ENCODE results near the gene EPAS1. TPM values are rescaled to one million over a fixed set of nuclear protein-coding genes. Genes with fewer than 3 reads are reported as not detected.

Gene EPAS1
- total and polyA plus RNA-seq, 2 of the 8 experiments (the other 6 are each of a cell fraction or from before 2014, with no cell fraction given), result 2.0 to 4.9 TPM

DNA sequence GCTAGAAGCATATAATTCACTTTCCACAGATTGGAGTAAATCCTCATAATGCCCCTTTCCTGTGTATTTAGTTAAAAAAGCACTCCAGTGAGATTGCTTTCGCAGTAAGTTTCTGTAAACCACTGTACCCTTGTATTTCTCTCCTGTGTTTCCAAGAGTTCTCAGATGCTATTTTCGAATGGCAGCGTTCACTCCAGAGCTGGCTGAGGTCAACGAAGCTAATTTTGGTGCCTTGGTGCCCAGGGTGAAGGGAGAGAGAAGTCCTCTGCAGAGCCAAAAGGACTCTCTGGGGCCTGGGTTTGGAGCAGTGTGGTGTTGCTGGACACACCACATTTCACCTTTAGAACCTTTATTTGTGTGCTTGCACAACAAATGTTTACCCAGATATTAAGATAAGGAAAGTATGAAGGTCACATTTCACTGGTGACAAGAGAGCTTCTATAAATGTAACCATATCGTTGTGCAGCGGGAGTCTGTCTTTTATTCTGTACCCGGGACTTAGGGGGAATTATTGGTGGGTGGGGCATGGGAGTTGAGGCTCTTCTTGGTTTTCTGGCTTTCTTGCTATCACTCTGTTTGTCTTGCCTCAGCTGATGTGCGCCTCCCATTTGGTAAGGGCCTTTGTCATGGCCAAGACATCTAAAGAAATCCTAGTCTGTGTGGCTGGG, 9.9 kb downstream of the EPAS1 start:
- no peak overlapping the region for H3K18ac ChIP-seq (ENCODE audit: extremely low read depth, low read length)
- POLR2A ChIA-PET (ENCODE audit: partially characterized antibody), result no interaction called here
- no peak overlapping the region for H4K91ac ChIP-seq (replicated peaks; ENCODE audit: insufficient read length, low read length)
- no peak overlapping the region for H3K56ac ChIP-seq (replicated peaks; ENCODE audit: insufficient read length, low read depth, low read length)
- no peak overlapping the region; the same call in 1 of the 2 replicates for H2BK5ac ChIP-seq (ENCODE audit: low read depth, low read length)
- no peak overlapping the region for H2BK12ac ChIP-seq (ENCODE audit: low read depth, low read length)
- H3K36me3 ChIP-seq (ENCODE audit: control insufficient read depth in 2 of 4, insufficient read depth in 4 of 4, low read length in 3 of 4), result peaks cover 0 to 2% (median 0%) of the 10 kb centered on the region in 4 experiments; a peak in 1 of 8 replicates
- H2BK20ac ChIP-seq (ENCODE audit: low read length), result no peak overlapping the region; the same call in 1 of the 2 replicates
- no peak overlapping the region for H4K8ac ChIP-seq (ENCODE audit: extremely low read depth, insufficient read depth, low read length)
- no peaks in the 10 kb centered on the region for H4K20me1 ChIP-seq (replicated peaks in 1 of 2; ENCODE audit: control insufficient read depth in 1 of 2, insufficient read depth in 2 of 2, low read length in 2 of 2)
- FAIRE-seq (no peak), DNase-seq (ENCODE audit: low read depth in 1 of 2, low spot score in 2 of 2) (no peak)
- 87% methylated on average over 8 of the region's 8 CpGs; no CpG with 5 or more reads in 1 of the 2 experiments for WGBS, 2 experiments (ENCODE audit: extremely low coverage in 1 of 2, insufficient coverage in 1 of 2, insufficient read length in 1 of 2, insufficient replicate concordance in 2 of 2, low coverage in 1 of 2, low lambda C conversion rate in 2 of 2, missing lambda C conversion rate in 1 of 2)
- H2AK5ac ChIP-seq (ENCODE audit: low read depth, low read length), result no peak overlapping the region; the same call in 1 of the 2 replicates
- no peaks in the 10 kb centered on the region for H3K79me1 ChIP-seq (ENCODE audit: low read depth, low read length)
- H2AFZ ChIP-seq (ENCODE audit: low read length), result no peak overlapping the region
- TF ChIP-seq ASH2L (IDR thresholded peaks at IDR 0.05; ENCODE audit: low read length), result no peak
- TF ChIP-seq EP300 (IDR thresholded peaks at IDR 0.05; ENCODE audit: borderline replicate concordance in 1 of 2, low read depth in 2 of 2, low read length in 2 of 2), result no peak
- TF ChIP-seq KDM5A (IDR thresholded peaks at IDR 0.05; ENCODE audit: low read length), result no peak
- TF ChIP-seq BCL11A (IDR thresholded peaks at IDR 0.05; ENCODE audit: low read depth in 2 of 2, low read length in 2 of 2), result no peak
- no peak for TF ChIP-seq YY1 (IDR thresholded peaks at IDR 0.05; ENCODE audit: low read depth, low read length)
- TF ChIP-seq, protein P1, sequence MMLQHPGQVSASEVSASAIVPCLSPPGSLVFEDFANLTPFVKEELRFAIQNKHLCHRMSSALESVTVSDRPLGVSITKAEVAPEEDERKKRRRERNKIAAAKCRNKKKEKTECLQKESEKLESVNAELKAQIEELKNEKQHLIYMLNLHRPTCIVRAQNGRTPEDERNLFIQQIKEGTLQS (IDR thresholded peaks at IDR 0.05; ENCODE audit: insufficient read depth, low read depth, low read length), result no peak
- H2BK15ac ChIP-seq (ENCODE audit: low read length), result no peak overlapping the region
- H3K4me1 ChIP-seq (replicated peaks in 1 of 4; ENCODE audit: control insufficient read depth in 3 of 4, insufficient read depth in 4 of 4, low read length in 3 of 4), result peaks cover 0 to 8% (median under 1%) of the 10 kb centered on the region in 4 experiments; a peak in 3 of 7 replicates
- no peak overlapping the region for H3K23ac ChIP-seq (ENCODE audit: insufficient read length)
- H3K4ac ChIP-seq (replicated peaks; ENCODE audit: insufficient read length, low read depth, low read length), result no peak overlapping the region
- H4K5ac ChIP-seq (ENCODE audit: insufficient read length, low read depth, low read length), result no peak overlapping the region
- H3K23me2 ChIP-seq (ENCODE audit: low read depth, low read length), result no peaks in the 10 kb centered on the region
- no peak overlapping the region; a peak in 1 of 7 replicates for H3K9ac ChIP-seq (replicated peaks in 1 of 4; ENCODE audit: extremely low read depth in 1 of 4, low read depth in 3 of 4, low read length in 3 of 4)
- H3K9me3 ChIP-seq (ENCODE audit: insufficient read depth in 2 of 2, low read depth in 1 of 2, low read length in 1 of 2), result no peaks in the 10 kb centered on the region
- H3K14ac ChIP-seq (ENCODE audit: insufficient read length), result no peak overlapping the region
- no peak overlapping the region for H2BK120ac ChIP-seq (replicated peaks; ENCODE audit: low read depth, low read length)
- no peak overlapping the region for H3K4me2 ChIP-seq (ENCODE audit: insufficient read depth in 1 of 2, low read depth in 2 of 2, low read length in 2 of 2)
- no peaks in the 10 kb centered on the region for H3K79me2 ChIP-seq (ENCODE audit: control insufficient read depth in 1 of 2, insufficient read depth in 2 of 2, low read length in 2 of 2)
- no peak overlapping the region for H3K27ac ChIP-seq (ENCODE audit: low read depth, low read length)
- peaks cover 0 to 2% (median 0%) of the 10 kb centered on the region in 4 experiments; a peak in 2 of 7 replicates for H3K27me3 ChIP-seq (replicated peaks in 1 of 4; ENCODE audit: control insufficient read depth in 3 of 4, extremely low read depth in 1 of 4, insufficient read depth in 3 of 4, low read length in 3 of 4)
- H3K4me3 ChIP-seq (ENCODE audit: extremely low read depth in 1 of 4, insufficient read depth in 2 of 4, low read depth in 3 of 4, low read length in 4 of 4), result no peak overlapping the region
- CTCF ChIA-PET (ENCODE audit: partially characterized antibody), result interaction anchor here (0.9 to 2.7 kb wide), 7 partner anchors 7 to 317 kb away, joined by 3 to 15 read pairs (median 5); no protein-coding TSS in a partner anchor
